Left renal pelvis (tissue), 4 donors: Measurements from ENCODE around the gene IDH2. TPM values are rescaled to one million over a fixed set of nuclear protein-coding genes. Genes with fewer than 3 reads are reported as not detected.
A peak's percentile ranks its signal among the peaks of the same experiment; 100 is the strongest.
"Not testable (repeated sequence)": the region's sequence is repeated elsewhere in the genome, so short reads cannot be mapped to it uniquely, and the experiment has no call there.

ENCODE experiments used
- DNase-seq, 4 donors: peaks; one replicate each; pipeline ENCODE4 v3.0.0-alpha.2; 2013; ENCODE audit warnings: low read depth in 4 of 4, low spot score in 3 of 4
- polyA plus RNA-seq, 4 donors: library from polyadenylated mRNA; unstranded; fragments of 120-200 nt; gene quantifications; one replicate each; pipeline ENCODE4 v1.2.1, GENCODE V29; 2013; ENCODE audit not compliant: insufficient read length in 4 of 4

Gene IDH2
- polyA plus RNA-seq = 100 to 1,000 TPM in 3 of 4 donors, 10 to 100 TPM in 1; 81.7 to 201 (median 190) TPM

DNA sequence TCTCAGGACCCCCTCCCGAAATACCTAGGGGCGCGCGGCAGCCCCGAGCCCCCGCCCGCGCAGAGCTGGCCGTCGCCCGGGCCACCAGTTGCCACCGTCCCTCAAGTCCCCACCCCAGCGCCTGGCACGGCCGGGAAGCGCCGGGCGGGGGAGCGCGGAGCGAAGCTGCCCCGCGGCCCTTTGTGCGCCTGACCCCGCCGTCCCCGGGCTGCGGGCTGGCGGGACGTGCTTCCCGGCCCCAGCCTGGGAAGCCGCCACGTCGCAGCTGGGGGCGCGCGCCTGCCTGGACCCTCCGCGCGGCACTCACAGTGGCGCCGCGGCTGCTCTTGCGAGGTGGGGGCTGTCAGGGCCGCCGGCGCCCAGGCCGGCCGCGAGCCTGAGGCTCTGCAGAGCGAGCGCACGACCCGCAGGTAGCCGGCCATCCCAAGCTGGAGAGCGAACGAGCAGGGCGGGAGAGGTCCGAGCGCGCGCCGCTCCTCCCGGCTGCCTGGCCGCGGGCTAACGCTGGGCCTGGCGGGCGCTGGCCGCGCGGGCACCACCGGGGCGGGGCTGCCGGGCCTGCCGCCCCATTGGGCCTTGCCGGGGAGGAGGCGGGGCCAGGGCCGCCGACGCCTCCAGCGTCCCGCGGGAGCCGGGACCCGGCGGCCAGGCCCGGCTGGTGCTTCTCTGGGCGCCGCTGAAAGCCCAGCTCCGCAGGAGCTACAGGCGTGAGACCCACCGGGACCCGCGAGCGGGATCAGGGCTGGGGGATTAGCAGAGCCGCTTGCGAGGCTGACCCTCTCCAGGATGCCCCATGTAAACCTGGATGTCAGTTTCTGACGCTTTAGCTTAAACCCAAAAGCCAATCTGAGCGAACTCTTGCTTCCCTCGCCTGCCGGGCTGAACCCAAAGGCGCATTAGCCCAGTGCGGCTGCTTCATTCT is at the start of gene IDH2:
IDH2 (minus strand) TSS at position 500 of the 922 bp plus-strand sequence; CDS start at position 422, 78 bp downstream.
- peak in 3 of 4 donors; percentile 66 to 75 (median 72) for DNase-seq

- DNase-seq = not testable (repeated sequence)
Observed at GRCh38 chr15:90150551-90150950, 48.3 kb upstream of the IDH2 start.

GRCh38 chr15:90149609-90150340 is 47.5 kb upstream of the IDH2 start:
- DNase-seq = no peak

DNA sequence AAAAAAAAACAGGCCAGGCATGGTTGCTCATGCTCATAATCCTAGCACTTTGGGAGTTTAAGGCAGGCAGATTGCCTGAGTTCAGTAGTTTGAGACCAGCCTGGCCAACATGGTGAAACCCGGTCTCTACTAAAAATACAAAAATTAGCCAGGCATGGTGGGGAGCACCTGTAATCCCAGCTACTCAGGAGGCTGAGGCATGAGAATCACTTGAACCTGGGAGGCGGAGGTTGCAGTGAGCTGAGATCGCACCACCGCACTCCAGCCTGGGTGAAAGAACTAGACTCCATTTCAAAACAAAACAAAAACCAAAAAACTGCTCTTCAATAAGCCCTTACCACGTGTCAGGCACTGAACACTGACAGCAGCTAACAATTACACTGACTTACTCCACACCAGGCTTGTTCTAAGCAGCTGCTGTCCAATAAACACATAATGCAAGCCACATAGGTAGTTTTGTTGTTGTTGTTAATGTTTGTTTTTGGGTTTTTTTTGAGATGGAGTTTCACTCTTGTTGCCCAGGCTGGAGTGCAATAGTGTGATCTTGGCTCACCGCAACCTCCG is 44.0 kb upstream of the IDH2 start:
- not testable (repeated sequence) for DNase-seq

DNA sequence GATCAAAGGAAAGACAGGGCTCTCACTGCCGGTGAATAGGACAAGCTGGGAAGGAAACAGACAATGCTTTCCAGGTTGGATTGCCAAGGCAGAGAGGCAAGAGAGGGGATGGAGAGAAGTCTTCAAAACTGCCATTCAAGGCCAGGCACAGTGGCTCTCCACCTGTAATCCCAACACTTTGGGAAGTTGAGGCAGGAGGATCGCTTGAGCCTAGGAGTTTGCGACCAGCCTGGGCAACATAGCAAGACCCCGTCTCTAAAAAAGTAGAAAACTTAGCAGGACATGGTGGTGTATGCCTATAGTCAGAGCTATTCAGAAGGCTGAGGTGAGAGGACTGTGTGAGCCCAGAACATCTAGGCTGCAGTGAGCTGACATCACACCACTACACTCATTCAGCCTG is 43.5 kb upstream of the IDH2 start:
- DNase-seq = no peak

DNA sequence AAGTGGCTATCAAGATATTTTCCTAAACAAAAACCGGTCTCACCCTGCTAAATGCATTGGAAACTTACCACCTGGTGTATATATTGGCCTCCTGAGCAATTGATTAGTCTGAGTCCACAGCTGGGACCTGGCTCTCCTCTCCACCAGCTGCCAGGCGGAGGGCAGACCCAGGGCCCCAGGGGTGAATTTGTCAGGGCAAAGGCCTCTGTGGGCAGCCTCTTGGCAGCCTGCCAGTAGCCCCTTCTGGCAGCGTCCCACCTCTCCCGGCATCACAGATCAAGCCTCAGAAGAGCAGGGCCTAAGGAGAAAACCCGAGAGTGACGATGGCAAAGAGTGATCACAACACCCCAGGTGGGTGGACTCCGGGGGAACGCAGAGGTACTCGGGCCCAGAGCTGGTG is 43.0 kb upstream of the IDH2 start:
- DNase-seq = no peak

DNA sequence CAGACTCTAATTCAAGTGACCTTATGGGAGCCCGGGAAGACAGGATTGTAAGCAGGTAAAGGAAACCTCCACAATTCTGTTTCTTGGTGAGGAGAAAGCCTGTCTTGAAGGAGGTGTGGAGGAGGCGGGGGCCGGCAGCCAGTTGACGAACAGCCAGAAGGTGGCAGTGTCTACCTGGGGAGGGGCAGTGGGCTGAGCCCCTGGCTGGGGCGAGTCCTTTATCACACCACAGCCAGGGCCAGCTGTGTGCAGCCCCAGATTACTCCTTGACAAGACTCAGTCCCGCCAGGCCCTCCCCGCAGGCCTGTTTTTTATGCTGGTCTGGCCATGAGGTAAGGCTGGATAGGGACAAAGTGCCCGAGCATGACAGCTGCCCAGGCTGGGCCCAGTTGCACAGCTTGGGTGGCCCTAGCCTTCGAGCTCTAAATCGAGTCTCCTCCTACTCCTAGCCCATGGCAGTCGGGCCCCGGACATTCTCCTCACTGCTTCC is 40.9 kb upstream of the IDH2 start:
- DNase-seq = peak in 1 of 4 donors; percentile 46

- no peak for DNase-seq
Observed at GRCh38 chr15:90142216-90143165, 40.2 kb upstream of the IDH2 start.

- no peak for DNase-seq
Observed at GRCh38 chr15:90141646-90142045, 39.4 kb upstream of the IDH2 start.

DNA sequence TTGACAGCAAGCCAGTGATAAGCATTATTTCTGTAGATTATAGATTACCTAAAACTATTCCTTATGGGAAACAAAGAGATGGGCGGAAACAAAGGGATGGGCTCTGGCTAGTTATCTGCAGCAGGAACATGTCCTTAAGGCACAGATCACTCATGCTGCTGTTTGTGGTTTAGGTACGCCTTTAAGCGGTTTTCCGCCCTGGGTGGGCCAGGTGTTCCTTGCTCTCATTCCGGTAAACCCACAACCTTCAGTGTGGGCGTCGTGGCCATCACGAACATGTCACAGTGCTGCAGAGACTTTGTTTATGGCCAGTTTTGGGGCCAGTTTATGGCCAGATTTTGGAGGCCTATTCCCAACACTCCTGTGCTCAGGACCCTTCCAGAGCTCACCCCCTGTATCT is 37.3 kb upstream of the IDH2 start:
- DNase-seq = not testable (repeated sequence)

- DNase-seq = no peak
Observed at GRCh38 chr15:90138071-90138833, 36.0 kb upstream of the IDH2 start.

- no peak for DNase-seq
Observed at GRCh38 chr15:90132437-90132836, 30.2 kb upstream of the IDH2 start.

DNA sequence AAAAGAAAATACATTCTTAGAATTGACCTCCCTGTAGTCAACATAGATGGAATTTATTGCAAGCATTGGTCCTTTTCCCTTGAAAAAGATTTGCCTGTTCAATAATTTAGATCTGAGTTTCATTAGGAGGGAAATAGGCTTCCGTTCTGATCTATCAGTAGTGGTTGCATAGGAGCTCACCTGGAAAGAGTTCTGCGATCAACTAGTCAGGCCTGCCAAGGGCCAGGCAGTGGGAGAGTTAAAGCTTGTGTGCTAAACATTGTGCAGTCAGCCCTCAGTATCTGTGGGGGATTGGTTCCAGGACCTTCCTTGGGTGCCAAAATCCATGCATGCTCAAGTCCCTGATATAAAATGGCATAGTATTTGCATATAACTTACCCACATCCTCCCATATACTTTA is 29.6 kb upstream of the IDH2 start:
- DNase-seq = no peak

DNA sequence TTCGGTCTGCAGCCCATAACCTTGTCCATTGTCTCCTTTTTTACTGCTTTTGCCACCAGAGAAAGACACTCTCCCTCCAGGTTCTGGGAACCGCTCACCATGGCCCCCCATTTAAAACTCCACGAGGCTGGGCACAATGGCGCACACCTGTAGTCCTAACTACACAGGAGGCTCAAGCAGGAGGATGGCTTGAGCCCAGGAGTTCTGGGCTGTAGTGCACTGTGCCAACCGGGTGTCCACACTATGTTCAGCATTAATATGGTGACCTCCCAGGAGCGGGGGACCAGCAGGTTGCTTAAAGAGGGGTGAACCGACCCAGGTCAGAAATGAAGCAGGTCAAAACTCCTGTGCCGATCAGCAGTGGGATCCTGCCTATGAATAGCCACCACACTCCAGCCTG is 28.0 kb upstream of the IDH2 start:
- no peak for DNase-seq

DNA sequence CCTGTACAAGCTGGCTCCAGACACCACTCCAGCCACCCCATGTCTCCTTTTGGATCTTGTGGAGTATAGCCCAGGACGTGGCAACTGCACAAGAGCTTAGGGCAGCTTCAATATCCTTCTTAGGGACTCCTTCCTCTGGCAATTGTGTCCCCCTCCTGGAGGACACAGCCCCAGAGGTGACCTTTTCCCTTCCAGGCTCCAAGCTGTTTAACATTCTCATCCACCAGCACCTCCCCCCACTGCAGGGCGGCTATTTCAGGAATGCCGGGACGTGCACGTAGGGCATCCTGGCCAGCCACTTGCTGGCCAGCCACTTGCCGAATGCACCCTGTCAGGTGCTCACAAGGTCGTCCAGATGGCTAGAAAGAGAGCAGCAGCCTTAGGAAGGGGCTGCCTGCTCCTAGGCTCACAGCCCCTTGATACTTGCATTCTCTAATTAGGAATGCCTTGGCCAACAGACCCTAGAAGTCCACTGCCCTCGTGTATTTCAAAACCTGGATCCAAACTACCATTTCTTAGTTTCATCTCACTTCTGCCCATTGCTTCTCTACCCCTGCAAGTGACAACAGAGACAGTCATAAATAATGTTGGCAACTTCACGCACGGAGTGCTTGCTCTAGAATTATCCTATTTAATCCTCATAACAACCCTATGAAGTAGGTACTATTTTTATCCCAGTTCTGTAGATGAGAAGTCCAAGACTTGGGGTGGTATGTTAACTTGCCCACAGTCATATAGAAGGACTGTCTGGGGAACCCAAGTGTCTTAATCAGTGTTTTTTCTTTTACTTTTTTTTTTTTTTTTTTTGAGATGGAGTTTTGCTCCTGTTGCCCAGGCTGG is 24.5 kb upstream of the IDH2 start:
- no peak for DNase-seq

DNA sequence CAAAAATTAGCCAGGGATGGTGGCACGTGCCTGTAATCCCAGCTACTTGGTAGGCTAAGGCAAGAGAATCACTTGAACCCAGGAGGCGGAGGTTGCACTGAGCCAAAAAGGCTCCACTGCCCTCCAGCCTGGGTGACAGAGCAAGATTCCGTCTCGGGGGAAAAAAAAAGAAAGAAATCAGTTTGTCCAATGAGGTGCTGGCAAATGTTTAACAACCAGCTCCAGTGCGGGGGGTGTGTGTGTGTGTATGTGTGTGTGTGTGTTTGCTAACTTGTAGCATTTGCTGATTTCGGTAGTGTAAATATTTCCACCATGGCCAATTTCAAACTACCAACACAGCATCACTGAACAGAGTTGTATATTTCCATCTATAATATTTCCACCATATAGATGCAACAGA is 23.8 kb upstream of the IDH2 start:
- no peak for DNase-seq

GRCh38 chr15:90124507-90124906 is 22.2 kb upstream of the IDH2 start:
- DNase-seq = no peak

DNA sequence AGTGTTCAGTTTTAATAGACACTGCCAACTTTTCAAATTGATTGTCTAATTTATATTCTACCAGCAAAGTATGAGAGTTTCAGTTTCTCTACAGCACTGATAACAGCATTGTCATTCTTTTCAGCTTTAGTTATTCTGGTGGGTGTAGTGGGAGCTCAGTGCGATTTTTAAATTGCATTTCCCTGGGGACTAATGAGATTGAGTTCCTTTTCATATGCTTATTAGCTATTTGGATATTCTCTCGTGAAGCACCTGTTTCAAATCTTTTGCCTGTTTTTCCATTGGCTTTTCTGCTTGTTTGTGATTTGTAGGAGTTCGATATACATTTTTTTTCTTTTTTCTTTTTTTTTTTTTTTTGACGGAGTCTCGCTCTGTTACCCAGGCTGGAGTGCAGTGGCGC is 18.8 kb upstream of the IDH2 start:
- no peak for DNase-seq
